LHCN-M2 (cell line): ENCODE measurements around the gene POLR2L. TPM values are rescaled to one million over a fixed set of nuclear protein-coding genes. Genes with fewer than 3 reads are reported as not detected.
A peak's percentile ranks its signal among the peaks of the same experiment; 100 is the strongest.

Experiments used
- DNase-seq: peaks from one replicate; pipeline ENCODE4 v3.0.0-alpha.2; 2012; ENCODE audit warnings: low read depth
- polyA plus RNA-seq: library from polyadenylated mRNA; unstranded; fragments of >200 nt; gene quantifications from one replicate; pipeline ENCODE4 v1.2.1, GENCODE V29; 2012; ENCODE audit warnings: missing spikeins
- total RNA-seq: library from RNA; depleted of rRNA; stranded (reverse); fragments of >200 nt; gene quantifications from 2 replicates; pipeline ENCODE4 v1.2.3, GENCODE V29; 2014; rRNA removed

POLR2L gene
- total RNA-seq = 91.8 and 146 TPM in 2 replicates
- 1,088 TPM for polyA plus RNA-seq

DNA sequence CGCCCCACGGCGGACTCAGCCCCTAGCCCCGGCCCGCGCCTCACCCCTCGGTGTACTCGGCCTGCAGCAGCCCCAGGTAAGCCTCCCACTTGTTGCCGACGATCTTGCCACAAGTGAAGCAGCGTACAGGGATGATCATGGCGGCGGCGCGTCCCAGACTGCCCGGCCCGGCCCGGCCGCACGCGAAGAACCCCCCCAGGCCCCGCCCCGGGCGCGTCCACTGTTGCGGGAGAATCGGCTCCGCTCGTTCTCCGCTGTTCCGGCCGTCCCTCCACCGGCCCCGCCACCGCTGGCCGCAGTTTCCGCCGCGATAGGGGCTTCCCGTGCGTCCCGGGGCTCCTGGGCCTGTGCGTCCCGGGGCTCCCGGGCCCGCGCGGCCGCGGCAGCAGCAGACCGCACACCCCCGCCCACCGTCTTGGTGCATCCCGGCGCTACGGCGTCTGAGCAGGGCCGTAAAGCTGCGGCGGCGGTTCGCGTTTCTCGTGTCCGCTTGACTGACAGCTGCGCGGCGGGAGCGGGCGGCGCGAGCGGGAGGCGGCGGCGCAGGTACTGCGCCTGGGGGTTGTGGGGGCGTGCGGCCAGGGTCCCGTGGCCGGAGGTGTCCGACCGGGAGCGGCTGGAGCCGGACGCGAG, at the start of gene POLR2L, which contains the start of gene TSPAN4:
Gene POLR2L (minus strand): TSS at position 160 of the 633 bp plus-strand sequence. CDS start 21 bp downstream, at position 139.
Gene TSPAN4 (plus strand): TSS at position 483 of the 633 bp plus-strand sequence. CDS start 7,453 bp downstream, outside the sequence.
- peak; percentile 86 for DNase-seq

- DNase-seq = no peak
Measured at GRCh38 chr11:890794-891540, 48.6 kb upstream of the POLR2L start.

DNA sequence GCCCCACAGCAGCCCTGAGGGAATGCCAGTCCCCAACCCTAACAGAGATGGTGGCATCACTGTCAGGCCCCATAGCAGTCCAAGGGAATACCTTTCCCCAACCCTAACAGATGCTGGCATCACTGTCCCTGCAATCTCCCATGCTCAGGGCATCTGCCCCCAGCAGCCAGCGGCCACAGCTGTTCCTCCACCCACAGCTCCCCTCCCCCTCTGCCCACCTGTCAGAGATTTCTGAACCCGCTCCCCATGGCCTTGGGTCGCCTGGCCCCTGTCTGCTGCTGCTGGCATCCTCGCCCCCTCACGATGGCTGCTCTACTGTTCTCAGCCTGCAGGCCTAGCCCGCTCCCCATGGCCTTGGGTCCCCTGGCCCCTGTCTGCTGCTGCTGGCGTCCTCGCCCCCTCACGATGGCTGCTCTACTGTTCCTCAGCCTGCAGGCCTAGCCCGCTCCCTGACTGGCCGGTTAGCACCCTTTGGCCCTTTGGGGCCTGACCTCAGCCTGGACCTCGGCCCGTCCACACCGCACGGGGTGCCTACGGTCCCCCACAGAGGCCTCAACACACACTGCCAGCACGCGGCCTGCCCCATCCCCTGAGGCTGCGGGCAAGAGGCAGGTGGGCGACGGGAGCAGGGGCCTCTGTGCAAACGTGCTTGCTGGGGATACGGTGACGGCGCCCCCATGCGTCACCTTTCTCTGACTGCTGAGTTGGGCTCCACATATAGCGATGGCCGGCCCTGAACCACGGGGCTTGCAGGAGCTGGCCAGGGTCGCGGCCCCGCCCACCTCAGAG, 47.6 kb upstream of the POLR2L start:
- no peak for DNase-seq

DNA sequence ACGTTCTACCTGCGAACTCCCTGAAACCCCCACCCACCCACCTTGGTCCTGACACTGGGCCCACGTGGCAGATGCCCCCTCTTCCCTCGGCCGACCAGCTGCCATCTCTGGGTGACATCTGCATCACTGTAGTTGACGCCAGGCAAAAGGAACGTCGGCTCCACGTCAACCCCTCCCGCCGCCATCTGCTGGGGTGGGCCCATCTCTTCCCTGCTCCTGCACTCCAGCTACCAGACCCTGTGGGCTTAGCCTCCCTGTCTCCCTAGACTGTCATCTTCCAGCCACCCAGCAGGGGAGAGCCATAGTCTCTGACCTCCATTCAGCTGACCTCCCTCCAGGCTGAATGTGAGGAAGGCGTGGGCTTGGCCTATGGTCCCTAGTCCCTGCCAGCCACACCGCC, 46.9 kb upstream of the POLR2L start:
- DNase-seq = no peak

GRCh38 chr11:888310-889212, 46.2 kb upstream of the POLR2L start:
- DNase-seq = no peak

GRCh38 chr11:887589-887988, 45.3 kb upstream of the POLR2L start:
- DNase-seq = no peak

DNA sequence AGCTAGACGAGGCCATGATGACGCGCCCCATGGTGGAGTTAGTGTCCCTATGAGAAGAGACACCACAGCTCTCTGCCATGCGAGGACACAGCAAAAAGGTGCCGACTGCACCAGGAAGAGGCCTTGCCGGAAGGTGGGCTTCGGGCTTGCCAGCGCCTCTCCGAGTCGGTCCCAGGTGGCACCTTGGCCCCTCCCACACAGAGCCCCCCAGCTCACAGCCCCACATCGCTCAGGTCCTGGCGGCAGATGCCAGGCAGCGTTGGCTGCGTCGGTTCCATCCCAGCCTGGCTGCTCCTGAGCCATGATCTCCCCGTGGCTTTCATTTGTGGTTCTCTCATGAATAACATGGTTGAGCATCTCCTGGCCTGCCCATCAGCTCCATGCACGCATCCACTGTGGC, 44.2 kb upstream of the POLR2L start:
- DNase-seq = no peak

GRCh38 chr11:884578-885070, 42.3 kb upstream of the POLR2L start:
- no peak for DNase-seq

- no peak for DNase-seq
Measured at GRCh38 chr11:883527-883926, 41.2 kb upstream of the POLR2L start.

DNA sequence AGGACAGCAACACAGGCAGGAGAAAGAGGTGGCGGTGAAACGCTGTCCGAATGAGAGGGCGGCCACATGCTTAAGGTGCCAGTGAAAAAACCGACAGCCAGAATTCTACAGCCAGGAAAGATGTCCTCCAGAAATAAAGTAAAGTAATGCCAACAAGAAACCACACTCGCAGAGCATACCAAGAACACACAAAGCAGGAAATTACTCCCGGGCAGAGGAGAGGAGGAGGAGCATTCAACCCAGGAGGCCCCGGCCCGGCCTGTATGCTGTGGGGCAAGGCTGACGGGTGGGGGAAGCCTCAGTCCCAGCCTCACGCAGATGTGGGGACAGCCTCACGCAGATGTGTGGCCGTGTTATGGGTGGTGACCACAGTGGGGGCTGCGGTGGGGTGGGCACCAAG, 40.3 kb upstream of the POLR2L start:
- no peak for DNase-seq

GRCh38 chr11:880447-880846, 38.1 kb upstream of the POLR2L start:
- no peak for DNase-seq

DNA sequence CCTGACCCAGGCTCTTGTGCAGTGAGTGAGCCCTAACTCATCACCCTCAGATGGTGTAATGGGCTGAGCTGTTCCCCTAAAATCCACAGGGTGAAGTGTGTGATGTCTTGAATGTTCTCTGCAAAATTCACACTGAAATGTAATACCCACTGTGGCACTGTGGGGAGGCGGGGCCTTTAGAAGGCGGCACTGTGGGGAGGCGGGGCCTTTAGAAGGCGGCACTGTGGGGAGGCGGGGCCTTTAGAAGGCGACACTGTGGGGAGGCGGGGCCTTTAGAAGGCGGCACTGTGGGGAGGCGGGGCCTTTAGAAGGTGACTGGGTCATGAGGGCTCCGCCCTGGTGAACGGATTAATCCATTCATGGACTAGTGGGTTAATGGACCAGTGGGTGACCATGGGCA, 35.2 kb upstream of the POLR2L start:
- DNase-seq = peak; percentile 34

DNA sequence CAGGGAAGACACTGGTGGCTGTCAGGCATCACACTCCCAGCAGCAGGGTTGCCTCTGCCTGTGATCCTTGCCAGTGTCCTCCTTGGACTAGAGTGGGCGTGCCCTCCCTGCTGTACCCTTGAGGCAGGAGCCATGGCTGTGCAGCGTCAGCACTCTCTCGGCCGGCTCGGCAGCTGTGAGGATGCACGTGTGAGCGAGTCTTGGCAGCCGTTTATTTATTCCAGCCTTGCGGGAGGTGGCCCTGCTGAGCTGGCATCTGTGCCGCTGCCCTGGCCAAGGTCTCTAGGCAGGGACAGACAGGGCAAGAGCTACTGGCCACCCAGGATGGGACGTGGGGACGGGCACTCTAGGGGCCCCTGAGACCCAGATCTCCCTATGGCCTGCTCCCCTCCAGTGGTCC, 34.2 kb upstream of the POLR2L start:
- DNase-seq = peak; percentile 16

GRCh38 chr11:875769-876301, 33.5 kb upstream of the POLR2L start:
- DNase-seq = no peak

GRCh38 chr11:875203-875602, 32.9 kb upstream of the POLR2L start:
- no peak for DNase-seq

GRCh38 chr11:873706-874105, 31.4 kb upstream of the POLR2L start:
- DNase-seq = no peak

GRCh38 chr11:872799-873198, 30.5 kb upstream of the POLR2L start:
- DNase-seq = no peak

DNA sequence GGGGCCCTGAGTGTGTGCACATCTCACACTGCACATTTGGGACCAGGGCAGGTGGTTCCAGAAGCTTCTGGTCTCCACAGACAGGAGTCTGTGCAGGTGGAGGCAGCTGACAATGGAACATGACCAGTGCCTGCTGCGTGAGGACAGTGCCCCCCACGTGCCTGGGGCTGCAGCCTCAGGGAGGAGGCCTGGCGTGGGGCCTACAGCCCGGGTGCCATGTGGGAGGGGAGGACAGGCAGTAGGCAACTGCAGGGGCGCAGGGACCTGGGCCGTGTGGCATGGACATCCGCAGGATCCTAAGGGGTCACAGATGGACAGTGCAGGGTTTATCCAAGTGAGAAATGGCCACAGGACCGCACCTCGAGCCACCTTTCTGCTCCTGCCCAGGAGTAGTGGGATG, 29.1 kb upstream of the POLR2L start:
- DNase-seq = no peak

- DNase-seq = no peak
Measured at GRCh38 chr11:870418-870817, 28.1 kb upstream of the POLR2L start.

GRCh38 chr11:870127-870413, 27.7 kb upstream of the POLR2L start:
- DNase-seq = no peak
